ENCODE results near the gene C4orf17.

The C4orf17 gene

GRCh38 chr4:99540277-99540939, 29.6 kb downstream of the C4orf17 start:
- no peaks in the 10 kb centered on the region for H3K4me1 ChIP-seq (ENCODE audit: control insufficient read depth, low read depth, low read length)
- no peaks in the 10 kb centered on the region for H3K27me3 ChIP-seq (ENCODE audit: control insufficient read depth, insufficient read depth, low read length)
- H3K27ac ChIP-seq (ENCODE audit: low read length): no peak overlapping the region
- H3K9ac ChIP-seq (ENCODE audit: low read length): no peak overlapping the region
- no peaks in the 10 kb centered on the region for H3K9me3 ChIP-seq (ENCODE audit: control insufficient read depth, low read depth, low read length)
- no peaks in the 10 kb centered on the region for H3K36me3 ChIP-seq (ENCODE audit: control insufficient read depth, low read depth, low read length)
- H3K4me3 ChIP-seq (ENCODE audit: low read length): no peak overlapping the region

- H3K9ac ChIP-seq (ENCODE audit: low read length): no peak overlapping the region
- no peak overlapping the region for H3K27ac ChIP-seq (ENCODE audit: low read length)
- no peaks in the 10 kb centered on the region for H3K27me3 ChIP-seq (ENCODE audit: control insufficient read depth, insufficient read depth, low read length)
- H3K9me3 ChIP-seq (ENCODE audit: control insufficient read depth, low read depth, low read length): no peaks in the 10 kb centered on the region
- H3K36me3 ChIP-seq (ENCODE audit: control insufficient read depth, low read depth, low read length): no peaks in the 10 kb centered on the region
- H3K4me3 ChIP-seq (ENCODE audit: low read length): no peak overlapping the region
- H3K4me1 ChIP-seq (ENCODE audit: control insufficient read depth, low read depth, low read length): no peaks in the 10 kb centered on the region
Measured at GRCh38 chr4:99552872-99553271, 42.1 kb downstream of the C4orf17 start.

- no peaks in the 10 kb centered on the region for H3K36me3 ChIP-seq (ENCODE audit: control insufficient read depth, low read depth, low read length)
- peak within 1 kb of the TSS; percentile 87 for H3K4me3 ChIP-seq (ENCODE audit: low read length)
- H3K9ac ChIP-seq (ENCODE audit: low read length): peak within 1 kb of the TSS; percentile 98
- no peaks in the 10 kb centered on the region for H3K4me1 ChIP-seq (ENCODE audit: control insufficient read depth, low read depth, low read length)
- no peaks in the 10 kb centered on the region for H3K27me3 ChIP-seq (ENCODE audit: control insufficient read depth, insufficient read depth, low read length)
- no peaks in the 10 kb centered on the region for H3K9me3 ChIP-seq (ENCODE audit: control insufficient read depth, low read depth, low read length)
- peak within 1 kb of the TSS; percentile 92 for H3K27ac ChIP-seq (ENCODE audit: low read length)
Measured at GRCh38 chr4:99563310-99564186, 52.7 kb downstream of the C4orf17 start, which contains the start of gene TRMT10A. Gene TRMT10A (minus strand): TSS chr4:99564039. CDS start chr4:99559338, 4,701 bp downstream.

GRCh38 chr4:99564921-99565320, 54.1 kb downstream of the C4orf17 start:
- no peak overlapping the region for H3K9ac ChIP-seq (ENCODE audit: low read length)
- H3K36me3 ChIP-seq (ENCODE audit: control insufficient read depth, low read depth, low read length): no peaks in the 10 kb centered on the region
- H3K4me3 ChIP-seq (ENCODE audit: low read length): no peak overlapping the region

GRCh38 chr4:99571883-99572282, 61.1 kb downstream of the C4orf17 start:
- H3K9me3 ChIP-seq (ENCODE audit: control insufficient read depth, low read depth, low read length): no peaks in the 10 kb centered on the region
- H3K4me1 ChIP-seq (ENCODE audit: control insufficient read depth, low read depth, low read length): peaks cover 21% of the 10 kb centered on the region
- H3K36me3 ChIP-seq (ENCODE audit: control insufficient read depth, low read depth, low read length): no peaks in the 10 kb centered on the region
- no peaks in the 10 kb centered on the region for H3K27me3 ChIP-seq (ENCODE audit: control insufficient read depth, insufficient read depth, low read length)
- H3K27ac ChIP-seq (ENCODE audit: low read length): no peak overlapping the region
- no peak overlapping the region for H3K4me3 ChIP-seq (ENCODE audit: low read length)
- no peak overlapping the region for H3K9ac ChIP-seq (ENCODE audit: low read length)

More at GRCh38 chr4:99564921-99565320, 54.1 kb downstream of the C4orf17 start:
- H3K27me3 ChIP-seq (ENCODE audit: control insufficient read depth, insufficient read depth, low read length): no peaks in the 10 kb centered on the region
- no peaks in the 10 kb centered on the region for H3K4me1 ChIP-seq (ENCODE audit: control insufficient read depth, low read depth, low read length)
- no peaks in the 10 kb centered on the region for H3K9me3 ChIP-seq (ENCODE audit: control insufficient read depth, low read depth, low read length)
- no peak overlapping the region for H3K27ac ChIP-seq (ENCODE audit: low read length)

- H3K4me3 ChIP-seq (ENCODE audit: low read length): no peak overlapping the region
- peaks cover 21% of the 10 kb centered on the region for H3K4me1 ChIP-seq (ENCODE audit: control insufficient read depth, low read depth, low read length)
- no peaks in the 10 kb centered on the region for H3K27me3 ChIP-seq (ENCODE audit: control insufficient read depth, insufficient read depth, low read length)
- H3K27ac ChIP-seq (ENCODE audit: low read length): no peak overlapping the region
- no peaks in the 10 kb centered on the region for H3K36me3 ChIP-seq (ENCODE audit: control insufficient read depth, low read depth, low read length)
- no peaks in the 10 kb centered on the region for H3K9me3 ChIP-seq (ENCODE audit: control insufficient read depth, low read depth, low read length)
- H3K9ac ChIP-seq (ENCODE audit: low read length): no peak overlapping the region
Measured at GRCh38 chr4:99572527-99573240, 61.9 kb downstream of the C4orf17 start.

GRCh38 chr4:99573735-99574368, 63.0 kb downstream of the C4orf17 start:
- no peak overlapping the region for H3K4me3 ChIP-seq (ENCODE audit: low read length)
- no peaks in the 10 kb centered on the region for H3K27me3 ChIP-seq (ENCODE audit: control insufficient read depth, insufficient read depth, low read length)
- H3K9me3 ChIP-seq (ENCODE audit: control insufficient read depth, low read depth, low read length): no peaks in the 10 kb centered on the region
- H3K36me3 ChIP-seq (ENCODE audit: control insufficient read depth, low read depth, low read length): no peaks in the 10 kb centered on the region
- peaks cover 21% of the 10 kb centered on the region for H3K4me1 ChIP-seq (ENCODE audit: control insufficient read depth, low read depth, low read length)
- H3K27ac ChIP-seq (ENCODE audit: low read length): no peak overlapping the region
- H3K9ac ChIP-seq (ENCODE audit: low read length): no peak overlapping the region

- Histone ChIP-seq H3K36me3 (ENCODE audit: control insufficient read depth, low read depth, low read length) (no peaks in the 10 kb centered on the region), H3K4me3 (ENCODE audit: low read length) (peak within 1 kb of the TSS; percentile 44), H3K27ac (ENCODE audit: low read length) (peak within 1 kb of the TSS; percentile 55), H3K9ac (ENCODE audit: low read length) (peak within 1 kb of the TSS; percentile 11), H3K4me1 (ENCODE audit: control insufficient read depth, low read depth, low read length) (peaks cover 21% of the 10 kb centered on the region), H3K27me3 (ENCODE audit: control insufficient read depth, insufficient read depth, low read length) (no peaks in the 10 kb centered on the region), H3K9me3 (ENCODE audit: control insufficient read depth, low read depth, low read length) (no peaks in the 10 kb centered on the region)
Measured at GRCh38 chr4:99574530-99575324, 63.9 kb downstream of the C4orf17 start, which contains the start of gene MTTP. Gene MTTP (plus strand): TSS chr4:99574824. CDS start chr4:99574910, 86 bp downstream.

- Histone ChIP-seq H3K27me3 (ENCODE audit: control insufficient read depth, insufficient read depth, low read length) (no peaks in the 10 kb centered on the region), H3K27ac (ENCODE audit: low read length) (no peak overlapping the region), H3K9me3 (ENCODE audit: control insufficient read depth, low read depth, low read length) (no peaks in the 10 kb centered on the region), H3K36me3 (ENCODE audit: control insufficient read depth, low read depth, low read length) (no peaks in the 10 kb centered on the region), H3K9ac (ENCODE audit: low read length) (no peak overlapping the region), H3K4me1 (ENCODE audit: control insufficient read depth, low read depth, low read length) (peaks cover 21% of the 10 kb centered on the region), H3K4me3 (ENCODE audit: low read length) (no peak overlapping the region)
Measured at GRCh38 chr4:99578714-99579113, 67.9 kb downstream of the C4orf17 start.

GRCh38 chr4:99585516-99585915, 74.7 kb downstream of the C4orf17 start:
- Histone ChIP-seq H3K27ac (ENCODE audit: low read length) (no peak overlapping the region), H3K9me3 (ENCODE audit: control insufficient read depth, low read depth, low read length) (no peaks in the 10 kb centered on the region), H3K4me1 (ENCODE audit: control insufficient read depth, low read depth, low read length) (no peaks in the 10 kb centered on the region), H3K27me3 (ENCODE audit: control insufficient read depth, insufficient read depth, low read length) (no peaks in the 10 kb centered on the region), H3K9ac (ENCODE audit: low read length) (no peak overlapping the region), H3K4me3 (ENCODE audit: low read length) (no peak overlapping the region), H3K36me3 (ENCODE audit: control insufficient read depth, low read depth, low read length) (no peaks in the 10 kb centered on the region)
